ENCODE data around the gene BLTP3A. TPM values are rescaled to one million over a fixed set of nuclear protein-coding genes. Genes with fewer than 3 reads are reported as not detected.
"Not testable (repeated sequence)": the region's sequence is repeated elsewhere in the genome, so short reads cannot be mapped to it uniquely, and the experiment has no call there.

BLTP3A gene, protein sequence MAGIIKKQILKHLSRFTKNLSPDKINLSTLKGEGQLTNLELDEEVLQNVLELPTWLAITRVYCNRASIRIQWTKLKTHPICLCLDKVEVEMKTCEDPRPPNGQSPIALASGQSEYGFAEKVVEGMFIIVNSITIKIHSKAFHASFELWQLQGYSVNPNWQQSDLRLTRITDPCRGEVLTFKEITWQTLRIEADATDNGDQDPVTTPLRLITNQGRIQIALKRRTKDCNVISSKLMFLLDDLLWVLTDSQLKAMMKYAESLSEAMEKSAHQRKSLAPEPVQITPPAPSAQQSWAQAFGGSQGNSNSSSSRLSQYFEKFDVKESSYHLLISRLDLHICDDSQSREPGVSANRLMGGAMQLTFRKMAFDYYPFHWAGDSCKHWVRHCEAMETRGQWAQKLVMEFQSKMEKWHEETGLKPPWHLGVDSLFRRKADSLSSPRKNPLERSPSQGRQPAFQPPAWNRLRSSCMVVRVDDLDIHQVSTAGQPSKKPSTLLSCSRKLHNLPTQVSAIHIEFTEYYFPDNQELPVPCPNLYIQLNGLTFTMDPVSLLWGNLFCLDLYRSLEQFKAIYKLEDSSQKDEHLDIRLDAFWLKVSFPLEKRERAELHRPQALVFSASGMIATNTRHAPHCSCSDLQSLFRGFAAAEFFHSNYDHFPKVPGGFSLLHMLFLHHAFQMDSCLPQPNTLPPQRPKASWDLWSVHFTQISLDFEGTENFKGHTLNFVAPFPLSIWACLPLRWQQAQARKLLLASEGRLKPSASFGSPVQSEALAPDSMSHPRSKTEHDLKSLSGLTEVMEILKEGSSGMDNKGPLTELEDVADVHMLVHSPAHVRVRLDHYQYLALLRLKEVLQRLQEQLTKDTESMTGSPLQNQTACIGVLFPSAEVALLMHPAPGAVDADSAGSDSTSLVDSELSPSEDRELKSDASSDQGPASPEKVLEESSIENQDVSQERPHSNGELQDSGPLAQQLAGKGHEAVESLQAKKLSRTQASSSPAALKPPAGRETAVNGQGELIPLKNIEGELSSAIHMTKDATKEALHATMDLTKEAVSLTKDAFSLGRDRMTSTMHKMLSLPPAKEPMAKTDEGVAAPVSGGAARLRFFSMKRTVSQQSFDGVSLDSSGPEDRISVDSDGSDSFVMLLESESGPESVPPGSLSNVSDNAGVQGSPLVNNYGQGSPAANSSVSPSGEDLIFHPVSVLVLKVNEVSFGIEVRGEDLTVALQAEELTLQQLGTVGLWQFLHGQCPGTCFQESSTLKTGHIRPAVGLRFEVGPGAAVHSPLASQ (N-terminal part only)
- 3.5 TPM for polyA plus RNA-seq (2012; ENCODE audit: low read depth, missing spikeins)

DNA sequence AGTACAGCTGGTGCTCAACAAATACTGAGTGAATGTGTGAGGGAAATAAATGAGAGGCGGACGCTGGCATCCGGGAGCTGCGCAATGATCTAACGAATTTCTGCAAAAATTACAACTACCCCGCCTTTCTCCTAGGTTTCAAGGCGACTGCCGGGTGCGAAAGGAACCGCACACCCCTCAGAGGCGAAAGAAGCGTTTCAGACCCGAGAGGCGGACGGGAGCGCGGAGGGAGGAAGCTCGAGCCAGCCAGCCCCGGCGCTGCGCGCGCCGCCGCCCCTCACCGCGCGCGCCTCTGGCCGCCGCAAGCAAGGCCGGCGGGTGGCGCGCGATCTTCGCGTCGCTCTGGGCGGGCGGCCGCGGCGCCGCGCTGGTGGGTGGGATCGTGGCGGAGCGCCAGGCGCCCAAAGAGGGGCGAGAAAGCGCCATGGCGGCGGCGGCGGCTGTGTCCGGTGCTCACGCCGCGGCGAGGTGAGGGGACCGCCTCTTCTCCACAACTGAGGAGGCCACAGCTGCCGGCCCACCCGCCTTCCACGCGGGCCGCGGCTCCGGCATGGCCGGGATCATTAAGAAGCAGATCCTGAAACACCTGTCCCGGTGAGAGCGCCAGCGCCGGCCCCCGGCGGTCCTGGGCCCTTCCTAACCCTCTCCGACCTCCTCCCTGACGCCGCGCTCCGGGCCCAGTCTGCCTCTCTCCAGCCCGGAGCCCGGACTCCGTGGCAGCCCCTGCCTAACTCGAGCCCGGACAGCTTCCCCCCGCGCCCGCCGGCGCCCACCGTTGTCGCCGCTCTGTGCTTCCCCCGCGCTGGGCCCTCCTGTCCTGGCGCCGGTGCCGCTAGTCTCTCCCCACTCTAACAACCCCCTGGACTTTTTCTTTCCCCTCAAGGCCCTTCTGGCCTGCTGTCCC lies at the start of gene BLTP3A:
Gene BLTP3A (plus strand): TSS at position 383 of the 904 bp plus-strand sequence. CDS start 168 bp downstream, at position 551.
- TF ChIP-seq POLR2AphosphoS5 (IDR thresholded peaks at IDR 0.05; ENCODE audit: low read depth, low read length) (peak; percentile 78), PAX5 (IDR thresholded peaks at IDR 0.05; ENCODE audit: insufficient read depth, low read length, severe bottlenecking) (no peak), SPI1 (IDR thresholded peaks at IDR 0.05; ENCODE audit: low read depth, low read length) (peak; percentile 41)
- DNase-seq (ENCODE audit: insufficient read length, low spot score) (peak; percentile 92), FAIRE-seq (peak; percentile 92)

GRCh38 chr6:34742094-34742493 lies 49.8 kb upstream of the BLTP3A start:
- TF ChIP-seq TAF1 (IDR thresholded peaks at IDR 0.05; ENCODE audit: low read depth, low read length) (no peak), SPI1 (IDR thresholded peaks at IDR 0.05; ENCODE audit: low read depth, low read length) (no peak), POU2F2 (IDR thresholded peaks at IDR 0.05; ENCODE audit: low read depth, low read length) (no peak), PAX5 (IDR thresholded peaks at IDR 0.05; ENCODE audit: insufficient read depth, low read length, severe bottlenecking) (no peak), POLR2AphosphoS5 (IDR thresholded peaks at IDR 0.05; ENCODE audit: low read depth, low read length) (no peak), POLR2A (IDR thresholded peaks at IDR 0.05; ENCODE audit: low read depth, low read length) (no peak)
- FAIRE-seq (no peak), DNase-seq (ENCODE audit: insufficient read length, low spot score) (no peak)

- DNase-seq (ENCODE audit: insufficient read length, low spot score) (no peak), FAIRE-seq (no peak)
- no peak for TF ChIP-seq PAX5 (IDR thresholded peaks at IDR 0.05; ENCODE audit: insufficient read depth, low read length, severe bottlenecking)
- TF ChIP-seq POLR2AphosphoS5 (IDR thresholded peaks at IDR 0.05; ENCODE audit: low read depth, low read length), result no peak
- TF ChIP-seq SPI1 (IDR thresholded peaks at IDR 0.05; ENCODE audit: low read depth, low read length), result no peak
- TF ChIP-seq POLR2A (IDR thresholded peaks at IDR 0.05; ENCODE audit: low read depth, low read length), result no peak
- TF ChIP-seq TAF1 (IDR thresholded peaks at IDR 0.05; ENCODE audit: low read depth, low read length), result no peak
- no peak for TF ChIP-seq POU2F2 (IDR thresholded peaks at IDR 0.05; ENCODE audit: low read depth, low read length)
These were observed 48.1 kb upstream of the BLTP3A start for GRCh38 chr6:34743625-34744293.

GRCh38 chr6:34744294-34744647 lies 47.6 kb upstream of the BLTP3A start:
- DNase-seq (ENCODE audit: insufficient read length, low spot score); FAIRE-seq: not testable (repeated sequence)

GRCh38 chr6:34745277-34746103 lies 46.4 kb upstream of the BLTP3A start:
- DNase-seq (ENCODE audit: insufficient read length, low spot score) (no peak), FAIRE-seq (no peak)
- TF ChIP-seq POU2F2 (IDR thresholded peaks at IDR 0.05; ENCODE audit: low read depth, low read length), result no peak

DNA sequence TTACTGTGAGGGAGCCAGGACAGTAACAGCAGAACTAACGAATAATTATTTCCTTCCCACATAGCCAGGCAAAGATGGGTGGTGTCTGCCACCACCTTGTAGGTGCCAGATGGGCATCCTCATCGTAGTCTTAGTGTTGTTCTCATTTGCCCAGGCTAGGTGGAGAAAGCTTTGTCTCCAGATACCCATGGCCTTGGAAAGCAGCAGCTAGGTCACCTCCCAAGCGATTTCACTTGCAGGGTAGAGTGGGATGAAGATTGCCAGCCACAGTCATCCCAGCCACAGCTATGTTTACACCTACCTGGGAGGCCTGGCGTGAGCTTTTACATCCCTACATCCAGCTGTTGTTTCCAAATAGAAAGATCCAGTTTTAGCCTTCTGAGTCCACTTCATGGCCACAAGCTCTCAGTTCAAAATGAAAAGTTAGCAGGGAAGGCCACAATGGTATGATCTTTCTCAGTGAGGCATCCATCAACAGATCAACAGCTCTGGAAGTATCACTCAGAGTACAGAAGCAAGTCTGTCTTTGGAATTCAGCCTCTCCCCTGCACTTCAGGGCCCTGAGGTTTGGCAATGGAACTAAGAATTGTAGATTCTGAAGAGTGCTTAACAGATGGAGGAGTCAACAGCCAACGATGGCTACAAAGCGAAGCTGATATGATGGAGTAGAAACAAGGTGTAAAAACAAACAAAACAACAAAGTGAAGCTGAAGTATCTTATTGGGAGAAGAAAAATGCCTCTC lies 45.6 kb upstream of the BLTP3A start:
- no peak for DNase-seq (ENCODE audit: insufficient read length, low spot score)
- FAIRE-seq, result no peak
- TF ChIP-seq POU2F2 (IDR thresholded peaks at IDR 0.05; ENCODE audit: low read depth, low read length), result no peak
- TF ChIP-seq POLR2AphosphoS5 (IDR thresholded peaks at IDR 0.05; ENCODE audit: low read depth, low read length), result no peak
- no peak for TF ChIP-seq TAF1 (IDR thresholded peaks at IDR 0.05; ENCODE audit: low read depth, low read length)
- no peak for TF ChIP-seq PAX5 (IDR thresholded peaks at IDR 0.05; ENCODE audit: insufficient read depth, low read length, severe bottlenecking)
- no peak for TF ChIP-seq SPI1 (IDR thresholded peaks at IDR 0.05; ENCODE audit: low read depth, low read length)
- TF ChIP-seq POLR2A (IDR thresholded peaks at IDR 0.05; ENCODE audit: low read depth, low read length), result no peak

- no peak for FAIRE-seq
- TF ChIP-seq POLR2A (IDR thresholded peaks at IDR 0.05; ENCODE audit: low read depth, low read length), result no peak
- DNase-seq (ENCODE audit: insufficient read length, low spot score), result no peak
These were observed 43.1 kb upstream of the BLTP3A start for GRCh38 chr6:34748757-34749156.

DNA sequence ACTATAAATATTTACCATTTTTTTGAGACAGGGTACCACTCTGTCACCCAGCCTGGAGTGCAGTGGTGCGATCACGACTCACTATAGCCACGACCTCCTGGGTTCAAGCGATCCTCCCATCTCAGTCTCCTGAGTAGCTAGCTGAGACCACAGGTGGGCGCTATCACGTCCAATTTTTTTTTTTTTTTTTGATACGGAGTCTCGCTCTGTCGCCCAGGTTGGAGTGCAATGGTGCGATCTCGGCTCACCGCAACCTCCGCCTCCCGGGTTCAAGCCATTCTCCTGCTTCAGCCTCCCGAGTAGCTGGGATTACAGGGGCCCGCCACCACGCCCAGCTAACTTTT lies 35.4 kb upstream of the BLTP3A start:
- FAIRE-seq; DNase-seq (ENCODE audit: insufficient read length, low spot score): not testable (repeated sequence)

Data from GM12891 (cell line).